Omental fat pad (tissue), 4 donors: ENCODE results near the gene UBE2V1. TPM values are rescaled to one million over a fixed set of nuclear protein-coding genes. Genes with fewer than 3 reads are reported as not detected.

Experiments used
- ATAC-seq: fragments of 150-250 bp; one replicate; pipeline ENCODE4 v1.9.1; 2016; ENCODE audit warnings: mild to moderate bottlenecking, moderate library complexity; ENCODE audit not compliant: low FRiP score
- DNase-seq: peaks from one replicate; pipeline ENCODE4 v3.0.0-alpha.2; 2019; ENCODE audit warnings: low spot score
- total RNA-seq, 4 donors: library from RNA; depleted of rRNA; stranded (reverse); fragments of >200 nt; gene quantifications; one replicate each; pipeline ENCODE4 v1.1.0, GENCODE V29; 2016
- TF ChIP-seq, protein P1 (sequence below), 3 donors: fragments of 450-650 bp; IDR thresholded peaks; one replicate each; pipeline ENCODE4 v1.5.1; 2016 to 2017; ENCODE audit warnings: antibody characterized with exemption in 3 of 3, mild to moderate bottlenecking in 3 of 3, moderate library complexity in 2 of 3

Gene UBE2V1
- total RNA-seq, 4 donors from 2014 or later, result 63.2 to 100 (median 72.6) TPM

GRCh38 chr20:50049442-50050026 lies 63.4 kb downstream of the UBE2V1 start:
- no peak for ATAC-seq
- TF ChIP-seq, protein P1, sequence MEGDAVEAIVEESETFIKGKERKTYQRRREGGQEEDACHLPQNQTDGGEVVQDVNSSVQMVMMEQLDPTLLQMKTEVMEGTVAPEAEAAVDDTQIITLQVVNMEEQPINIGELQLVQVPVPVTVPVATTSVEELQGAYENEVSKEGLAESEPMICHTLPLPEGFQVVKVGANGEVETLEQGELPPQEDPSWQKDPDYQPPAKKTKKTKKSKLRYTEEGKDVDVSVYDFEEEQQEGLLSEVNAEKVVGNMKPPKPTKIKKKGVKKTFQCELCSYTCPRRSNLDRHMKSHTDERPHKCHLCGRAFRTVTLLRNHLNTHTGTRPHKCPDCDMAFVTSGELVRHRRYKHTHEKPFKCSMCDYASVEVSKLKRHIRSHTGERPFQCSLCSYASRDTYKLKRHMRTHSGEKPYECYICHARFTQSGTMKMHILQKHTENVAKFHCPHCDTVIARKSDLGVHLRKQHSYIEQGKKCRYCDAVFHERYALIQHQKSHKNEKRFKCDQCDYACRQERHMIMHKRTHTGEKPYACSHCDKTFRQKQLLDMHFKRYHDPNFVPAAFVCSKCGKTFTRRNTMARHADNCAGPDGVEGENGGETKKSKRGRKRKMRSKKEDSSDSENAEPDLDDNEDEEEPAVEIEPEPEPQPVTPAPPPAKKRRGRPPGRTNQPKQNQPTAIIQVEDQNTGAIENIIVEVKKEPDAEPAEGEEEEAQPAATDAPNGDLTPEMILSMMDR (IDR thresholded peaks at IDR 0.05), result no peak
- DNase-seq, result no peak

- DNase-seq (no peak), ATAC-seq (no peak)
- TF ChIP-seq, protein P1 (IDR thresholded peaks at IDR 0.05), result no peak
Measured at GRCh38 chr20:50048420-50049166, 64.4 kb downstream of the UBE2V1 start.

- no peak for DNase-seq
- ATAC-seq, result no peak
- TF ChIP-seq, protein P1 (IDR thresholded peaks at IDR 0.05), result no peak
Measured at GRCh38 chr20:50044353-50044960, 68.5 kb downstream of the UBE2V1 start.

DNA sequence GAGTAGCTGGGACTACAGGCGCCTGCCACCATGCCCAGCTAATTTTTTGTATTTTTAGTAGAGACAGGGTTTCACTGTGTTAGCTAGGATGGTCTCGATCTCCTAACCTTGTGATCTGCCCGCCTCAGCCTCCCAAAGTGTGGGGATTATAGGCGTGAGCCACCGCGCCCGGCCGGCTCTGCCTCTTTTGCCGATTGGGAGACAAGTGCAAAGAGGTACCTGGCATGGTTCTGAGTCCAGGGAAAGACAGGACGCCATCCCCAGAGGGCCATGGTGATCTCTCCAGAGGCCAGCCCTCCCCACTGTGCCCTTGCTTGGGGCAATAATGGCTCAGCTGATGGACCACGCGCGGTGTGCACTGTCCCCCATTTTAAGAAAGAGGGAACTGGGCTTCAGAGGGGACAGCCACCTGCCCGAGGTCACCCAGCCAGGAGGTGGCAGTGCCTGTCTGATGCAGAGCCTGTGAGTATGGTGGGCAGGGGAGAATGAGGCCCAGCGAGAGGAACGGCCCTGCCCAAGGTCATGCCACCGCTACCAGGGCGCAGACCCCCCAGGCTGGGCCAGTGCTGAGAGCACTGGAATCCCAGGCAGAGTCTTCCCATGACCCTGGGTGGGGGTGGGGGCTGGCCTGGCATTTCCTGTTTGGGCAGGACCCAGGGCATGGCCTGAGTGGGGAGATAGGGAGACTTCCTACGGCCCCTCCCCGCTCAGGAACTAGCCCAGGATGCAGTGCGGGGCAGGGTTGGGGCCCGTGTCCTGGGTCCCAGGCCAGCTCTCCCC lies 69.2 kb downstream of the UBE2V1 start:
- no peak for ATAC-seq
- TF ChIP-seq, protein P1 (IDR thresholded peaks at IDR 0.05), result no peak

DNA sequence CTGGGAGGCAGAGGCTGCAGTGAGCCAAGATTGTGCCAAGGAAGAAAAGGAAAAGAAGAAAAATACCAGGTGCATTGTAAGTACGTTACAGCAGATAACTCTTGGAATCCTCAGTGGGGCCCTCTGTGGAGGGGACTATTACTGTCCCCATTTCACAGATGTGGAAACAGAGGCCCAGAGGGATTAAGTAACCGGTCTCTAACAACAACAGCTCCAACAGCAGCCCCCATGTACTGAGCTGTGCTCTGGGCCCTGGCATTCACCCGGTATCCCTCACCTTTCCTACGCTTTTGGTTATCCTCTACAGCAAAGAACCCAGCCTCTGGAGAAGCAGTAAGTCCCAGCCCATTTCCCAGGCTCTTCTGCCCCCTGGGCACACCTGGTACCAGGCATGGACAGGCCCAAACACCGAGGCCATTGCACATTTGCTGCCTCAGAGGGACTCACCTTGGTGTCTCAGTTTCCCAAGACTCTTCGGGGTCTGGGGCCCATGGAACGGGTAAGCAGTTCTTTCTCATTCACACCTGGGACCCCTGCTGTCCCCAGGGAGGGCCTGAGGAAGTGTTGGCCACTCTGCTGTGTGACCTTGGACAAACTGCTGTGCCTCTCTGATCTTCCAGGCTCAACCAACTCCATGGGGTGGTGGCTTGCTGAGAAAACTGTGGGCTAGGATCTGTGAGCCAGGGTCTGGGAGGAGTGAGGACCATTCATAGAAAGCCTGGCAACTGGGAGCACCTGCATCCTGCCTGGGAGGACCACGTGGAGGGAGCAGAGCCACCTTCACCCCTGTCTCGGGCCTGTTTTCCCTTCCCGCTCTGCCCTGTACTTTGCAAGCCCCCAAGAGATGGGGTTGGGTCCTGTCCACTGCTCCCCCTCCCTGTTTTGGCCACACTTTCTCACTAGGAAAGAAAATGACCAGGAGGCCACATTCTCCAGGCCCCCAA lies 70.3 kb downstream of the UBE2V1 start:
- DNase-seq (no peak), ATAC-seq (no peak)
- TF ChIP-seq, protein P1 (IDR thresholded peaks at IDR 0.05), result no peak

More for the DNA sequence above, 69.2 kb downstream of the UBE2V1 start:
- DNase-seq, result no peak
